K562 (cell line): Measurements from ENCODE around the gene POLD4. TPM values are rescaled to one million over a fixed set of nuclear protein-coding genes. Genes with fewer than 3 reads are reported as not detected.

ENCODE experiments used
- DDX20 ChIP-seq: fragments of 450-650 bp; IDR thresholded peaks from 2 replicates; pipeline ENCODE4 v1.6.1; 2016; ENCODE audit warnings: missing genetic modification characterization, low read depth, mild to moderate bottlenecking, missing compliant biosample characterization, moderate library complexity
- GATAD2B ChIP-seq: fragments of 450-650 bp; IDR thresholded peaks from 2 replicates; pipeline ENCODE4 v1.6.1; 2017; ENCODE audit warnings: mild to moderate bottlenecking, borderline replicate concordance
- HDAC1 ChIP-seq, 2 experiments: fragments of 450-650 bp; IDR thresholded peaks; 2 replicates each; pipeline ENCODE4 v1.6.1; 2016 to 2017; ENCODE audit warnings: inconsistent platforms in 1 of 2, mild to moderate bottlenecking in 1 of 2, moderate library complexity in 1 of 2
- HIVEP1 ChIP-seq: fragments of 250-450 bp; sonication (Bioruptor Pico); IDR thresholded peaks from 2 replicates; pipeline ENCODE4 v1.4.0; 2020; ENCODE audit warnings: mild to moderate bottlenecking
- PCBP2 ChIP-seq: fragments of 200-400 bp; formaldehyde crosslinking; IDR thresholded peaks from 2 replicates; pipeline ENCODE4 v1.6.1; 2018; ENCODE audit warnings: low read length, low read depth, mild to moderate bottlenecking, moderate library complexity; ENCODE audit not compliant: poor library complexity, severe bottlenecking
- POLR3G ChIP-seq: IDR thresholded peaks from 2 replicates; pipeline ENCODE4 v1.6.1; 2011; ENCODE audit not compliant: insufficient read length, insufficient replicate concordance; ENCODE audit errors: extremely low read depth
- STAT6 ChIP-seq: sonication (generic); formaldehyde crosslinking; IDR thresholded peaks from 2 replicates; pipeline ENCODE4 v1.8.1; 2023; ENCODE audit warnings: mild to moderate bottlenecking, missing genetic modification reagents
- TOE1 ChIP-seq, 2 experiments: fragments of 450-650 bp in 1 of 2; sonication (generic) in 1 of 2; formaldehyde crosslinking in 1 of 2; IDR thresholded peaks; 2 replicates each; pipeline versions ENCODE4 v1.7.1 to v1.8.0; 2016 to 2022; ENCODE audit warnings: borderline replicate concordance in 2 of 2, mild to moderate bottlenecking in 2 of 2, antibody characterized with exemption in 1 of 2, inconsistent platforms in 1 of 2, low read depth in 1 of 2, missing genetic modification reagents in 1 of 2, moderate library complexity in 1 of 2
- ZC3H4 ChIP-seq: sonication (generic); formaldehyde crosslinking; IDR thresholded peaks from 2 replicates; pipeline ENCODE4 v1.9.0; 2021; ENCODE audit warnings: missing genetic modification reagents, borderline replicate concordance
- ZNF395 ChIP-seq: fragments of 200-800 bp; sonication (Bioruptor generic); IDR thresholded peaks from 2 replicates; pipeline ENCODE4 v1.6.1; 2017; ENCODE audit warnings: missing genetic modification characterization, missing compliant biosample characterization
- ZNF592 ChIP-seq: fragments of 450-650 bp; IDR thresholded peaks from 2 replicates; pipeline ENCODE4 v1.6.1; 2017; ENCODE audit warnings: antibody characterized with exemption, mild to moderate bottlenecking
- polyA plus RNA-seq, 8 experiments: library from polyadenylated mRNA; depleted of rRNA in 4 of 8; stranded (reverse) in 5 of 8; unstranded in 3 of 8; fragments of >200 nt; fragmentation: Nextera tagmentation in 2 of 8; fragmentation: Illumina TruSeq in 1 of 8; extraction: Ambion mirVana in 2 of 8; extraction: Trizol in 1 of 8; gene quantifications; 2 replicates each; pipeline versions ENCODE4 v1.2.1 to v1.2.3, GENCODE V29; 2011 to 2014; ENCODE audit warnings: inconsistent platforms in 1 of 8, missing spikeins in 1 of 8
- total RNA-seq, 7 experiments: library from RNA; depleted of rRNA in 6 of 7; stranded (reverse); fragments of >200 nt in 6 of 7; fragmentation: Illumina TruSeq in 2 of 7; extraction: Trizol in 2 of 7; gene quantifications; 2 replicates each; pipeline versions ENCODE4 v1.2.1 to v1.2.3, GENCODE V29; 2011 to 2021; ENCODE audit warnings: low replicate concordance in 1 of 7
- TF ChIP-seq, protein P1 (sequence below): fragments of 250-450 bp; sonication (Bioruptor Pico); IDR thresholded peaks from 2 replicates; pipeline ENCODE4 v1.5.0; 2020; ENCODE audit warnings: mild to moderate bottlenecking
- TF ChIP-seq, protein P2 (sequence below): fragments of 250-450 bp; sonication (Bioruptor Pico); IDR thresholded peaks from 2 replicates; pipeline ENCODE4 v1.8.0; 2021; ENCODE audit warnings: moderate library complexity, mild to moderate bottlenecking, inconsistent platforms

POLD4 gene
- total and polyA plus RNA-seq, 9 of the 15 experiments (the other 6 are each of a cell fraction or from before 2014, with no cell fraction given): 5.8 to 64.5 (median 18.3) TPM

DNA sequence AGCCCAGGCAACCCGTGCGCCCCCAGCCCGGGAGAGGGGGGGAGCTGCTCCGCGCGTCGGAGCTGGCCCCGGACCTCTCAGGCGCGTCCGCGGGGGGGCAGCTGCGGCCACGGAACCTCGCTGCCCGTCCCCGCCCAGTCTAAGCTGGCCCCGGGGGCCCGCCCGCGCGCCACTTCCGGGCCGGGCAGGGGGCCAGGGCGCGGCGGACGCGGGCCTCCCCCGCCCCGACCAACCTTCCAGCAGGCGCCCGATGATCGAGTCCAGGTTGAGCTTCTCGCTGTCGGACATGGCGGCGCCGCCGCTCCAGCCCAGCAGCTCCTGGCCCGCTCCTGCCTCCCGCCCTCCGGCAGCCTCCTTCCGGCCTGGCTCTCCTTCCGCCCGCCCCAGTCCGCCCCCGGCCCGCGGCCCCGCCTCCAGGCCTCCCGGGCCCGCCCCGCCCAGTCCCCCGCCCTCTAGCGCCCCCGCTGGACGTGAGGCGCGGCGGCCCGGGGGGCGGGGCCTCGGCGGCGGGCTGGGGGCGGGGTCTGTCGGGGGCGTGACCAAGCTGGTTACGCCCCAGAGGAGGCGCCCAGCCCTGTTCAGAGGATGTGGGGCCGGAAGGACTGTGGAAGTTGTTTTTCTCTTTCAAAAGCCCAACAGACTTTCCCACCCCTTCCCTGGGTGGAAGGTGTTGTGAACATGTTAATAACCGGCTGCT is 48.3 kb upstream of the POLD4 start, which contains the start of gene PPP1CA (continued):
- TF ChIP-seq STAT6 (CRISPR knock-in tag) (no peak), ZNF395 (CRISPR knock-in tag) (peak; percentile 33; the same call in 1 of the 2 replicates), POLR3G (no peak), ZC3H4 (CRISPR knock-in tag) (no peak), TOE1 (IDR thresholded peaks at IDR 0.05; ENCODE audit: borderline replicate concordance) (no peak), TOE1 (CRISPR knock-in tag; IDR thresholded peaks at IDR 0.05; ENCODE audit: borderline replicate concordance, low read depth) (no peak), DDX20 (tag) (no peak), HIVEP1 (CRISPR knock-in tag) (no peak), GATAD2B (peak; percentile 90), ZNF592 (peak; percentile 54; the same call in 1 of the 2 replicates), PCBP2 (no peak), HDAC1 (IDR thresholded peaks at IDR 0.05) (0 out of 4 replicates have a peak, but pooled peaks of 1 of the 2 experiments have one; percentile 60)
- TF ChIP-seq, protein P1, sequence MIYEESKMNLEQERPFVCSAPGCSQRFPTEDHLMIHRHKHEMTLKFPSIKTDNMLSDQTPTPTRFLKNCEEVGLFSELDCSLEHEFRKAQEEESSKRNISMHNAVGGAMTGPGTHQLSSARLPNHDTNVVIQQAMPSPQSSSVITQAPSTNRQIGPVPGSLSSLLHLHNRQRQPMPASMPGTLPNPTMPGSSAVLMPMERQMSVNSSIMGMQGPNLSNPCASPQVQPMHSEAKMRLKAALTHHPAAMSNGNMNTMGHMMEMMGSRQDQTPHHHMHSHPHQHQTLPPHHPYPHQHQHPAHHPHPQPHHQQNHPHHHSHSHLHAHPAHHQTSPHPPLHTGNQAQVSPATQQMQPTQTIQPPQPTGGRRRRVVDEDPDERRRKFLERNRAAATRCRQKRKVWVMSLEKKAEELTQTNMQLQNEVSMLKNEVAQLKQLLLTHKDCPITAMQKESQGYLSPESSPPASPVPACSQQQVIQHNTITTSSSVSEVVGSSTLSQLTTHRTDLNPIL: no peak
- TF ChIP-seq, protein P2, sequence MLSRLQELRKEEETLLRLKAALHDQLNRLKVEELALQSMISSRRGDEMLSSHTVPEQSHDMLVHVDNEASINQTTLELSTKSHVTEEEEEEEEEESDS (CRISPR knock-in tag): no peak
